HEK293 (cell line): ENCODE measurements around the gene FAM32A.
A peak's percentile ranks its signal among the peaks of the same experiment; 100 is the strongest.

Experiments
- ELK4 ChIP-seq: IDR thresholded peaks from 2 replicates; pipeline ENCODE4 v1.6.1; 2011; ENCODE audit warnings: mild to moderate bottlenecking, low read depth, low read length, borderline replicate concordance
- GLI4 ChIP-seq: fragments of 450-650 bp; formaldehyde crosslinking; IDR thresholded peaks from 2 replicates; pipeline ENCODE4 v1.5.1; 2016; ENCODE audit warnings: missing biosample characterization, missing genetic modification characterization
- GLIS2 ChIP-seq: fragments of 450-650 bp; formaldehyde crosslinking; IDR thresholded peaks from 2 replicates; pipeline ENCODE4 v1.5.1; 2016; ENCODE audit warnings: missing biosample characterization, missing genetic modification characterization
- OSR2 ChIP-seq: fragments of 450-650 bp; formaldehyde crosslinking; IDR thresholded peaks from 2 replicates; pipeline ENCODE4 v1.5.1; 2016; ENCODE audit warnings: missing biosample characterization, missing genetic modification characterization
- PATZ1 ChIP-seq: fragments of 450-650 bp; formaldehyde crosslinking; IDR thresholded peaks from 2 replicates; pipeline ENCODE4 v1.5.1; 2016; ENCODE audit warnings: missing biosample characterization, missing genetic modification characterization
- PBX3 ChIP-seq: sonication (generic); formaldehyde crosslinking; IDR thresholded peaks from 2 replicates; pipeline ENCODE4 v1.8.1; 2022; ENCODE audit warnings: mild to moderate bottlenecking, moderate library complexity, missing genetic modification reagents
- PRDM2 ChIP-seq: fragments of 450-650 bp; formaldehyde crosslinking; IDR thresholded peaks from 2 replicates; pipeline ENCODE4 v1.5.1; 2016; ENCODE audit warnings: missing biosample characterization, missing genetic modification characterization, borderline replicate concordance
- SETDB1 ChIP-seq: IDR thresholded peaks from one replicate; pipeline ENCODE4 v1.6.1; 2017; ENCODE audit warnings: mild to moderate bottlenecking, low read length, moderate library complexity, mixed read lengths; ENCODE audit not compliant: insufficient read length
- SP7 ChIP-seq: fragments of 450-650 bp; formaldehyde crosslinking; IDR thresholded peaks from 2 replicates; pipeline ENCODE4 v1.5.1; 2016; ENCODE audit warnings: missing biosample characterization, missing genetic modification characterization
- ZBTB11 ChIP-seq: fragments of 450-650 bp; formaldehyde crosslinking; conservative IDR thresholded peaks from 2 replicates; pipeline ENCODE4 v1.5.1; 2016; ENCODE audit warnings: low read depth, missing biosample characterization, missing genetic modification characterization
- ZBTB17 ChIP-seq: fragments of 450-650 bp; formaldehyde crosslinking; IDR thresholded peaks from 2 replicates; pipeline ENCODE4 v1.5.1; 2016; ENCODE audit warnings: missing biosample characterization, missing genetic modification characterization
- ZBTB20 ChIP-seq: fragments of 450-650 bp; formaldehyde crosslinking; IDR thresholded peaks from 2 replicates; pipeline ENCODE4 v1.5.1; 2016; ENCODE audit warnings: missing biosample characterization, missing genetic modification characterization
- ZFHX2 ChIP-seq: fragments of 450-650 bp; formaldehyde crosslinking; conservative IDR thresholded peaks from 2 replicates; pipeline ENCODE4 v1.5.1; 2016; ENCODE audit warnings: missing biosample characterization, missing genetic modification characterization
- ZFP37 ChIP-seq: fragments of 450-650 bp; formaldehyde crosslinking; IDR thresholded peaks from 2 replicates; pipeline ENCODE4 v1.5.1; 2016; ENCODE audit warnings: missing biosample characterization, missing genetic modification characterization
- ZFP41 ChIP-seq: fragments of 450-650 bp; formaldehyde crosslinking; IDR thresholded peaks from 2 replicates; pipeline ENCODE4 v1.5.1; 2016; ENCODE audit warnings: missing biosample characterization, missing genetic modification characterization, borderline replicate concordance
- ZFP69B ChIP-seq: fragments of 450-650 bp; formaldehyde crosslinking; IDR thresholded peaks from 2 replicates; pipeline ENCODE4 v1.5.1; 2016; ENCODE audit warnings: missing biosample characterization, missing genetic modification characterization
- ZNF112 ChIP-seq: fragments of 450-650 bp; formaldehyde crosslinking; IDR thresholded peaks from 2 replicates; pipeline ENCODE4 v1.5.0; 2017; ENCODE audit warnings: missing biosample characterization, missing genetic modification characterization
- ZNF155 ChIP-seq: fragments of 450-650 bp; formaldehyde crosslinking; IDR thresholded peaks from 2 replicates; pipeline ENCODE4 v1.5.1; 2016; ENCODE audit warnings: missing biosample characterization, missing genetic modification characterization
- ZNF169 ChIP-seq: fragments of 450-650 bp; formaldehyde crosslinking; IDR thresholded peaks from 2 replicates; pipeline ENCODE4 v1.5.1; 2016; ENCODE audit warnings: missing biosample characterization, missing genetic modification characterization
- ZNF311 ChIP-seq: fragments of 450-650 bp; formaldehyde crosslinking; IDR thresholded peaks from 2 replicates; pipeline ENCODE4 v1.5.1; 2017; ENCODE audit warnings: missing biosample characterization, missing genetic modification characterization, borderline replicate concordance
- ZNF426 ChIP-seq: fragments of 450-650 bp; formaldehyde crosslinking; IDR thresholded peaks from 2 replicates; pipeline ENCODE4 v1.5.1; 2017; ENCODE audit warnings: missing biosample characterization, missing genetic modification characterization, mild to moderate bottlenecking, inconsistent platforms, moderate library complexity
- ZNF433 ChIP-seq: fragments of 450-650 bp; formaldehyde crosslinking; IDR thresholded peaks from 2 replicates; pipeline ENCODE4 v1.5.1; 2016; ENCODE audit warnings: missing biosample characterization, missing genetic modification characterization, low read depth
- ZNF473 ChIP-seq: fragments of 450-650 bp; formaldehyde crosslinking; IDR thresholded peaks from 2 replicates; pipeline ENCODE4 v1.5.1; 2017; ENCODE audit warnings: missing biosample characterization, missing genetic modification characterization
- ZNF701 ChIP-seq: fragments of 450-650 bp; formaldehyde crosslinking; IDR thresholded peaks from 2 replicates; pipeline ENCODE4 v1.5.1; 2016; ENCODE audit warnings: missing biosample characterization, missing genetic modification characterization
- ZNF830 ChIP-seq: fragments of 450-650 bp; IDR thresholded peaks from 2 replicates; pipeline ENCODE4 v1.5.0; 2018; ENCODE audit warnings: missing biosample characterization, missing genetic modification characterization, low read depth, mild to moderate bottlenecking, moderate library complexity

The FAM32A gene

GRCh38 chr19:16197188-16197621 is 12.0 kb downstream of the FAM32A start (continued):
- no peak for TF ChIP-seq ZNF433 (tag by site-specific recombination)
- no peak for TF ChIP-seq ZFP37 (tag by site-specific recombination)
- TF ChIP-seq GLI4, result no peak
- no peak for TF ChIP-seq ZNF830 (tag by site-specific recombination)
- TF ChIP-seq ZNF169 (tag by site-specific recombination), result no peak
- no peak for TF ChIP-seq ZFHX2 (tag by site-specific recombination)
- TF ChIP-seq OSR2 (tag by site-specific recombination), result peak; percentile 21; the same call in 1 of the 2 replicates
- TF ChIP-seq ZNF311 (tag by site-specific recombination), result no peak
- TF ChIP-seq PATZ1 (tag by site-specific recombination), result no peak
- no peak for TF ChIP-seq ZFP41 (tag by site-specific recombination)
- no peak for TF ChIP-seq ZNF155 (tag by site-specific recombination)
- TF ChIP-seq PRDM2 (tag by site-specific recombination), result no peak
- TF ChIP-seq ZNF473 (tag by site-specific recombination), result no peak
- TF ChIP-seq SP7 (tag by site-specific recombination), result peak; percentile 69
- peak; percentile 13; the same call in 1 of the 2 replicates for TF ChIP-seq ZFP69B
- no peak for TF ChIP-seq ZBTB17 (tag by site-specific recombination)
- TF ChIP-seq ZNF112, result no peak
- no peak for TF ChIP-seq ZNF426 (tag by site-specific recombination)
- TF ChIP-seq GLIS2 (tag by site-specific recombination), result no peak
- TF ChIP-seq ZBTB11 (tag by site-specific recombination), result no peak
- TF ChIP-seq ZBTB20 (tag by site-specific recombination), result 0 out of 2 replicates have a peak, but pooled peaks have one; percentile 45
- TF ChIP-seq PBX3, result no peak
- TF ChIP-seq SETDB1, result no peak
- TF ChIP-seq ELK4, result no peak
- TF ChIP-seq ZNF701, result no peak
